HepG2 (cell line): ENCODE measurements around the gene GSG1.

Experiments used
- CBX2 ChIP-seq, 2 experiments: fragments of 200-600 bp in 1 of 2; sonication (generic); formaldehyde crosslinking in 1 of 2; IDR thresholded peaks; 2 replicates each; pipeline versions ENCODE4 v1.7.0 to v1.8.1; 2018 to 2022; ENCODE audit warnings: low read depth in 2 of 2, low read length in 1 of 2, mild to moderate bottlenecking in 1 of 2, missing genetic modification reagents in 1 of 2
- CTCF ChIP-seq: sonication (generic); formaldehyde crosslinking; IDR thresholded peaks from 2 replicates; pipeline ENCODE4 v1.5.0; 2020; ENCODE audit warnings: mild to moderate bottlenecking, missing genetic modification reagents, moderate library complexity
- EZH2 ChIP-seq: conservative IDR thresholded peaks from 2 replicates; pipeline ENCODE4 v1.6.1; 2012; ENCODE audit warnings: mild to moderate bottlenecking, low read depth, low read length, moderate library complexity
- GABPB1 ChIP-seq: IDR thresholded peaks from 2 replicates; pipeline ENCODE4 v1.6.1; 2016; ENCODE audit warnings: mild to moderate bottlenecking, missing genetic modification reagents, moderate library complexity, missing compliant biosample characterization
- NFE2L2 ChIP-seq: fragments of 150-350 bp; IDR thresholded peaks from 2 replicates; pipeline ENCODE4 v1.6.1; 2014; ENCODE audit warnings: low read length
- ZNF350 ChIP-seq: sonication (generic); formaldehyde crosslinking; IDR thresholded peaks from 2 replicates; pipeline ENCODE4 v1.4.0; 2020; ENCODE audit warnings: mild to moderate bottlenecking, low read depth, missing genetic modification reagents, borderline replicate concordance

- TF ChIP-seq GABPB1 (CRISPR knock-in tag) (no peak), ZNF350 (CRISPR knock-in tag) (no peak), EZH2 (no peak), NFE2L2 (no peak), CTCF (CRISPR knock-in tag) (no peak), CBX2 (IDR thresholded peaks at IDR 0.05; ENCODE audit: low read depth, low read length) (no peak), CBX2 (CRISPR knock-in tag; IDR thresholded peaks at IDR 0.05; ENCODE audit: low read depth) (no peak)
These were observed 40.8 kb downstream of the GSG1 start for GRCh38 chr12:13062669-13063068.
